ENCODE results near the gene CLMN.

CLMN gene

GRCh38 chr14:95258156-95258555, 61.6 kb downstream of the CLMN start:
- DNase-seq: no peak

GRCh38 chr14:95257521-95257920, 62.2 kb downstream of the CLMN start:
- no peak for DNase-seq

GRCh38 chr14:95256776-95257060, 63.0 kb downstream of the CLMN start:
- DNase-seq: no peak

- peak; percentile 35 for DNase-seq
Measured at GRCh38 chr14:95256002-95256775, 63.5 kb downstream of the CLMN start.

- DNase-seq: no peak
Measured at GRCh38 chr14:95255487-95255886, 64.2 kb downstream of the CLMN start.

- no peak for DNase-seq
Measured at GRCh38 chr14:95255013-95255412, 64.7 kb downstream of the CLMN start.

- no peak for DNase-seq
Measured at GRCh38 chr14:95254288-95254687, 65.4 kb downstream of the CLMN start.

- no peak for DNase-seq
Measured at GRCh38 chr14:95253039-95253630, 66.6 kb downstream of the CLMN start.

GRCh38 chr14:95252219-95252618, 67.5 kb downstream of the CLMN start:
- DNase-seq: no peak

GRCh38 chr14:95250936-95251335, 68.8 kb downstream of the CLMN start:
- no peak for DNase-seq

- peak; percentile 29 for DNase-seq
Measured at GRCh38 chr14:95250140-95250769, 69.5 kb downstream of the CLMN start.

GRCh38 chr14:95248432-95248831, 71.3 kb downstream of the CLMN start:
- no peak for DNase-seq

GRCh38 chr14:95246870-95247269, 72.8 kb downstream of the CLMN start:
- DNase-seq: no peak

GRCh38 chr14:95245334-95245733, 74.4 kb downstream of the CLMN start:
- DNase-seq: no peak

- no peak for DNase-seq
Measured at GRCh38 chr14:95244587-95244986, 75.1 kb downstream of the CLMN start.

- DNase-seq: no peak
Measured at GRCh38 chr14:95242870-95243269, 76.8 kb downstream of the CLMN start.

- no peak for DNase-seq
Measured at GRCh38 chr14:95240859-95241813, 78.6 kb downstream of the CLMN start.

GRCh38 chr14:95238487-95239298, 81.0 kb downstream of the CLMN start:
- no peak for DNase-seq

- DNase-seq: no peak
Measured at GRCh38 chr14:95237958-95238340, 81.8 kb downstream of the CLMN start.

GRCh38 chr14:95237121-95237957, 82.4 kb downstream of the CLMN start:
- DNase-seq: no peak

GRCh38 chr14:95236221-95236620, 83.5 kb downstream of the CLMN start:
- peak; percentile 34 for DNase-seq

GRCh38 chr14:95235767-95236166, 83.9 kb downstream of the CLMN start:
- no peak for DNase-seq

All from NCI-H1092 treated with DMSO at 0.1 percent for 48 hours (cell line).